ENCODE measurements around the gene DNAH5. TPM values are rescaled to one million over a fixed set of nuclear protein-coding genes. Genes with fewer than 3 reads are reported as not detected.

DNAH5 gene
- total and polyA plus RNA-seq, 2 donors (not counting 3 experiments of a cell fraction or from before 2014, with no cell fraction given) = 0.23 to 1.7 TPM

- no TSS peak for BruUV-seq (replicated peaks)
- dilution Hi-C loops (cut with MboI; ENCODE audit: extremely low pct_ligation_motif_present, low sequenced_read_pairs) (no loop called here), intact Hi-C loops (cut with micrococcal nuclease) (no loop called here)
- no peak overlapping the region for H3K27ac ChIP-seq (ENCODE audit: insufficient read depth, low read depth, low read length)
- no peak overlapping the region for H3K9ac ChIP-seq (replicated peaks; ENCODE audit: extremely low read depth, insufficient read depth, low read length)
- DNase-seq (ENCODE audit: low read depth, low spot score) = no peak
- H4K20me1 ChIP-seq (replicated peaks; ENCODE audit: control insufficient read depth, extremely low read depth, insufficient read depth, low read length) = no peaks in the 10 kb centered on the region
- TF ChIP-seq CTCF (IDR thresholded peaks at IDR 0.05; ENCODE audit: extremely low read depth in 1 of 2, insufficient read depth in 1 of 2, low read depth in 1 of 2, low read length in 2 of 2) (no peak), MYC (IDR thresholded peaks at IDR 0.05; ENCODE audit: low read depth, low read length) (no peak), JUN (IDR thresholded peaks at IDR 0.05; ENCODE audit: borderline replicate concordance, insufficient read depth, insufficient read length, low read depth) (no peak), POLR2AphosphoS5 (IDR thresholded peaks at IDR 0.05; ENCODE audit: insufficient read depth, low read depth, low read length) (no peak)
- H3K79me2 ChIP-seq (ENCODE audit: control insufficient read depth, insufficient read depth, low read length) = no peaks in the 10 kb centered on the region
- H2AFZ ChIP-seq (ENCODE audit: low read depth, low read length) = no peak overlapping the region
- ChIA-PET POLR2A (no interaction called here), CTCF (interaction anchor here (1.2 kb wide), 1 partner anchor 9 kb away, joined by 4 read pairs; no protein-coding TSS in a partner anchor)
- FAIRE-seq = no peak
- H3K36me3 ChIP-seq (ENCODE audit: control insufficient read depth in 2 of 2, extremely low read depth in 1 of 2, insufficient read depth in 2 of 2, low read length in 2 of 2) = no peaks in the 10 kb centered on the region
- no peaks in the 10 kb centered on the region for H3K9me1 ChIP-seq (replicated peaks; ENCODE audit: control insufficient read depth, extremely low read depth, insufficient read depth, low read length)
- no peaks in the 10 kb centered on the region for H3K9me3 ChIP-seq (replicated peaks; ENCODE audit: control insufficient read depth, insufficient read depth, low read length)
- no peaks in the 10 kb centered on the region for H3K27me3 ChIP-seq (ENCODE audit: control insufficient read depth in 2 of 2, insufficient read depth in 2 of 2, low read length in 2 of 2)
- H3K4me1 ChIP-seq (ENCODE audit: control insufficient read depth, extremely low read depth, insufficient read depth, low read length) = no peaks in the 10 kb centered on the region
- H3K4me2 ChIP-seq (ENCODE audit: insufficient read depth, low read length) = no peak overlapping the region
- no peak overlapping the region for H3K4me3 ChIP-seq (replicated peaks in 1 of 3; ENCODE audit: insufficient read depth in 1 of 3, low read depth in 1 of 3, low read length in 3 of 3)
Observed at GRCh38 chr5:13909271-13909670, 35.2 kb downstream of the DNAH5 start.

GRCh38 chr5:13898569-13898968 is 45.9 kb downstream of the DNAH5 start:
- Histone ChIP-seq H3K9me1 (replicated peaks; ENCODE audit: control insufficient read depth, extremely low read depth, insufficient read depth, low read length) (no peaks in the 10 kb centered on the region), H3K36me3 (ENCODE audit: control insufficient read depth in 2 of 2, extremely low read depth in 1 of 2, insufficient read depth in 2 of 2, low read length in 2 of 2) (no peaks in the 10 kb centered on the region), H3K9me3 (replicated peaks; ENCODE audit: control insufficient read depth, insufficient read depth, low read length) (no peaks in the 10 kb centered on the region), H3K9ac (replicated peaks; ENCODE audit: extremely low read depth, insufficient read depth, low read length) (no peak overlapping the region), H3K4me1 (ENCODE audit: control insufficient read depth, extremely low read depth, insufficient read depth, low read length) (no peaks in the 10 kb centered on the region), H3K4me2 (ENCODE audit: insufficient read depth, low read length) (no peak overlapping the region), H3K4me3 (replicated peaks in 1 of 3; ENCODE audit: insufficient read depth in 1 of 3, low read depth in 1 of 3, low read length in 3 of 3) (no peak overlapping the region), H2AFZ (ENCODE audit: low read depth, low read length) (no peak overlapping the region), H3K27ac (ENCODE audit: insufficient read depth, low read depth, low read length) (no peak overlapping the region), H3K79me2 (ENCODE audit: control insufficient read depth, insufficient read depth, low read length) (no peaks in the 10 kb centered on the region), H3K27me3 (ENCODE audit: control insufficient read depth in 2 of 2, insufficient read depth in 2 of 2, low read length in 2 of 2) (no peaks in the 10 kb centered on the region), H4K20me1 (replicated peaks; ENCODE audit: control insufficient read depth, extremely low read depth, insufficient read depth, low read length) (no peaks in the 10 kb centered on the region)
- dilution Hi-C loops (cut with MboI; ENCODE audit: extremely low pct_ligation_motif_present, low sequenced_read_pairs) (no loop called here), intact Hi-C loops (cut with micrococcal nuclease) (no loop called here)
- FAIRE-seq = no peak
- CTCF ChIA-PET = interaction anchor here (0.6 kb wide), 1 partner anchor 9 kb away, joined by 3 read pairs; no protein-coding TSS in a partner anchor
- no peak for DNase-seq (ENCODE audit: low read depth, low spot score)
- TF ChIP-seq CTCF (IDR thresholded peaks at IDR 0.05; ENCODE audit: extremely low read depth in 1 of 2, insufficient read depth in 1 of 2, low read depth in 1 of 2, low read length in 2 of 2) (no peak), GATA2 (IDR thresholded peaks at IDR 0.05; ENCODE audit: insufficient read depth, insufficient read length, low read depth, low read length) (no peak), FOS (IDR thresholded peaks at IDR 0.05; ENCODE audit: borderline replicate concordance, insufficient read depth, low read length) (no peak), MYC (IDR thresholded peaks at IDR 0.05; ENCODE audit: low read depth, low read length) (no peak), EZH2 (IDR thresholded peaks at IDR 0.05; ENCODE audit: borderline replicate concordance, low read depth, low read length, severe bottlenecking) (no peak), POLR2A (IDR thresholded peaks at IDR 0.05; ENCODE audit: low read depth, low read length) (no peak), MAX (IDR thresholded peaks at IDR 0.05; ENCODE audit: insufficient read depth, insufficient read length) (no peak), JUN (IDR thresholded peaks at IDR 0.05; ENCODE audit: borderline replicate concordance, insufficient read depth, insufficient read length, low read depth) (no peak), POLR2AphosphoS5 (IDR thresholded peaks at IDR 0.05; ENCODE audit: insufficient read depth, low read depth, low read length) (no peak)
- POLR2A ChIA-PET = no interaction called here
- no TSS peak for BruUV-seq (replicated peaks)

Measured in endothelial cell of umbilical vein (primary cell).